Measurements from ENCODE around the gene MCAT.

DNA sequence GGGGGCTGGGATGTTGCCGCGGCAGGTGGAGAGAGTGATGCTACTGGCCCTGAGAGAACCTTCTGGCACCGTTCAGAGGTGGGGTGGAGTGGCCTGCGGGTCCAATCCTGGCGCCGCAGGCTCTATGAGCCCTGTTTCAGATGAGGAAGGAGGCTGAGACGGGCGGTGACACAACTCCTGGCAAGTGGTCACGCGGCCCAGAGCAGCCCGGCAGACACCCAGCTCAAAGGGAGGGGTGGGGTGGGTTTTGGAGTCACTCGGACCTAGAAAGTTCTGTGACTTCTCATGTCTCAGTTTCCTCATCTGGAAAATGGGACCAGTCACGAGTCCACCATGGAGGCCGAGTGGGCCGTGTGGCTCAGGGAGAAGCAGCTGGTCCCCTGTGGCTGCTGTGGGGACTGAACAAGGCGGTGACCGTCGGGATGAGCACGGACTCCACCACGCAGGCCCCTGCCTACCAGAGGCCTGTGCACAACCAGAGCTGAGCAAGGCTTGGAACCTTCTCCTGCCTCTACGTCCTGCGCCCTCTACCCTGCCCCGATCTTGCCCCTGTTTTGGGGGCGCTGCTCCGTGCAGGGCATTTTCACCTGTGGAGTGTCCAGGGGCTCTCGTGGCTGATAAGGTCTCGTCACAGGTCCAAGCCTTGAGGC, 11.8 kb upstream of the MCAT start:
- TF ChIP-seq, protein P1, sequence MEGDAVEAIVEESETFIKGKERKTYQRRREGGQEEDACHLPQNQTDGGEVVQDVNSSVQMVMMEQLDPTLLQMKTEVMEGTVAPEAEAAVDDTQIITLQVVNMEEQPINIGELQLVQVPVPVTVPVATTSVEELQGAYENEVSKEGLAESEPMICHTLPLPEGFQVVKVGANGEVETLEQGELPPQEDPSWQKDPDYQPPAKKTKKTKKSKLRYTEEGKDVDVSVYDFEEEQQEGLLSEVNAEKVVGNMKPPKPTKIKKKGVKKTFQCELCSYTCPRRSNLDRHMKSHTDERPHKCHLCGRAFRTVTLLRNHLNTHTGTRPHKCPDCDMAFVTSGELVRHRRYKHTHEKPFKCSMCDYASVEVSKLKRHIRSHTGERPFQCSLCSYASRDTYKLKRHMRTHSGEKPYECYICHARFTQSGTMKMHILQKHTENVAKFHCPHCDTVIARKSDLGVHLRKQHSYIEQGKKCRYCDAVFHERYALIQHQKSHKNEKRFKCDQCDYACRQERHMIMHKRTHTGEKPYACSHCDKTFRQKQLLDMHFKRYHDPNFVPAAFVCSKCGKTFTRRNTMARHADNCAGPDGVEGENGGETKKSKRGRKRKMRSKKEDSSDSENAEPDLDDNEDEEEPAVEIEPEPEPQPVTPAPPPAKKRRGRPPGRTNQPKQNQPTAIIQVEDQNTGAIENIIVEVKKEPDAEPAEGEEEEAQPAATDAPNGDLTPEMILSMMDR (IDR thresholded peaks at IDR 0.05; ENCODE audit: extremely low read depth in 1 of 2, insufficient read depth in 1 of 2, low read depth in 1 of 2, low read length in 2 of 2), result no peak
- TF ChIP-seq POLR2A (IDR thresholded peaks at IDR 0.05; ENCODE audit: low read depth, low read length), result no peak
- TF ChIP-seq EZH2 (IDR thresholded peaks at IDR 0.05; ENCODE audit: borderline replicate concordance, low read depth, low read length, severe bottlenecking), result no peak
- TF ChIP-seq JUN (IDR thresholded peaks at IDR 0.05; ENCODE audit: borderline replicate concordance, insufficient read depth, insufficient read length, low read depth), result no peak
- TF ChIP-seq POLR2AphosphoS5 (IDR thresholded peaks at IDR 0.05; ENCODE audit: insufficient read depth, low read depth, low read length), result no peak
- TF ChIP-seq, protein P2, sequence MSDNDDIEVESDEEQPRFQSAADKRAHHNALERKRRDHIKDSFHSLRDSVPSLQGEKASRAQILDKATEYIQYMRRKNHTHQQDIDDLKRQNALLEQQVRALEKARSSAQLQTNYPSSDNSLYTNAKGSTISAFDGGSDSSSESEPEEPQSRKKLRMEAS (IDR thresholded peaks at IDR 0.05; ENCODE audit: insufficient read depth, insufficient read length), result no peak
- no peak for TF ChIP-seq GATA2 (IDR thresholded peaks at IDR 0.05; ENCODE audit: insufficient read depth, insufficient read length, low read depth, low read length)
- TF ChIP-seq FOS (IDR thresholded peaks at IDR 0.05; ENCODE audit: borderline replicate concordance, insufficient read depth, low read length), result no peak

Measured in endothelial cell of umbilical vein (primary cell).